GOT3 (cell line): Measurements from ENCODE around the gene RAB19.

ENCODE experiments used
- DNase-seq: peaks from one replicate; lab custom pipeline; 2025; ENCODE audit warnings: mixed read lengths; lab: John Stamatoyannopoulos, UW

The RAB19 gene

GRCh38 chr7:140403878-140404564 is at the start of gene RAB19:
Gene RAB19 (plus strand): TSS chr7:140404058. CDS start chr7:140407647, 3,589 bp downstream.
- DNase-seq, result no peak

GRCh38 chr7:140358024-140358411 is 45.8 kb upstream of the RAB19 start:
- DNase-seq, result no peak

- no peak for DNase-seq
Observed at GRCh38 chr7:140358412-140359051, 45.3 kb upstream of the RAB19 start.

GRCh38 chr7:140360697-140361229 is 43.1 kb upstream of the RAB19 start:
- DNase-seq, result no peak

- DNase-seq, result no peak
Observed at GRCh38 chr7:140364819-140365218, 39.0 kb upstream of the RAB19 start.

- DNase-seq, result no peak
Observed at GRCh38 chr7:140367528-140367927, 36.3 kb upstream of the RAB19 start.

- no peak for DNase-seq
Observed at GRCh38 chr7:140369294-140369693, 34.6 kb upstream of the RAB19 start.

- DNase-seq, result no peak
Observed at GRCh38 chr7:140375323-140375722, 28.5 kb upstream of the RAB19 start.

GRCh38 chr7:140375892-140376730 is 27.7 kb upstream of the RAB19 start:
- DNase-seq, result no peak

- DNase-seq, result no peak
Observed at GRCh38 chr7:140383954-140384713, 19.7 kb upstream of the RAB19 start.

- DNase-seq, result no peak
Observed at GRCh38 chr7:140384894-140385545, 18.8 kb upstream of the RAB19 start.

GRCh38 chr7:140389445-140389844 is 14.4 kb upstream of the RAB19 start:
- DNase-seq, result no peak

- no peak for DNase-seq
Observed at GRCh38 chr7:140390034-140390433, 13.8 kb upstream of the RAB19 start.

GRCh38 chr7:140390466-140391190 is 13.2 kb upstream of the RAB19 start:
- no peak for DNase-seq

GRCh38 chr7:140391634-140392033 is 12.2 kb upstream of the RAB19 start:
- no peak for DNase-seq

GRCh38 chr7:140393756-140394306 is 10.0 kb upstream of the RAB19 start:
- no peak for DNase-seq

GRCh38 chr7:140397784-140398750 is 5.8 kb upstream of the RAB19 start, which contains the start of gene SLC37A3:
Gene SLC37A3 (minus strand): TSS chr7:140398530. CDS start chr7:140382526, 16,004 bp downstream.
- DNase-seq, result peak; percentile 32

GRCh38 chr7:140398821-140399220 is 5.0 kb upstream of the RAB19 start:
- DNase-seq, result no peak

- no peak for DNase-seq
Observed at GRCh38 chr7:140400381-140400780, 3.5 kb upstream of the RAB19 start.
